HuH-7 (cell line): ENCODE data around the gene MIX23.

Experiments used
- DNase-seq: peaks from one replicate; pipeline ENCODE4 v3.0.0; 2011; ENCODE audit warnings: low spot score

Gene MIX23

DNA sequence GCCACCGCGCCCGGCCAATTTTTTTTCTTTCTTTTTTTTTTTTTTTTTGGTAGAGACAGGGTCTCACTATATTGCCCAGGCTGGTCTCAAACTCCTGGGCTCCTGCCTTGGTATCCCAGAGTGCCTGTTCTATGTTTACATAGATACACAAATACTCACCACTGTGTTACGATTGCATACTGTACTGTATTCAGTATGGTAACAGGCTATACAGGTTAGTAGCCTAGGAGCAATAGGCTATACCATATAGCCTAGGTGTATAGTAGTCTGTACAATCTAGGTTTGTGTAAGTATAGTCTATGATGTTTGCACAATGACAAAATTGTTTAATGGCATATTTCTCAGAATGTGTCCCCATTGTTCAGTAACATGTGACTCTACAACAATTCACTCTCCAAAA, 31.4 kb downstream of the MIX23 start:
- DNase-seq: no peak

DNA sequence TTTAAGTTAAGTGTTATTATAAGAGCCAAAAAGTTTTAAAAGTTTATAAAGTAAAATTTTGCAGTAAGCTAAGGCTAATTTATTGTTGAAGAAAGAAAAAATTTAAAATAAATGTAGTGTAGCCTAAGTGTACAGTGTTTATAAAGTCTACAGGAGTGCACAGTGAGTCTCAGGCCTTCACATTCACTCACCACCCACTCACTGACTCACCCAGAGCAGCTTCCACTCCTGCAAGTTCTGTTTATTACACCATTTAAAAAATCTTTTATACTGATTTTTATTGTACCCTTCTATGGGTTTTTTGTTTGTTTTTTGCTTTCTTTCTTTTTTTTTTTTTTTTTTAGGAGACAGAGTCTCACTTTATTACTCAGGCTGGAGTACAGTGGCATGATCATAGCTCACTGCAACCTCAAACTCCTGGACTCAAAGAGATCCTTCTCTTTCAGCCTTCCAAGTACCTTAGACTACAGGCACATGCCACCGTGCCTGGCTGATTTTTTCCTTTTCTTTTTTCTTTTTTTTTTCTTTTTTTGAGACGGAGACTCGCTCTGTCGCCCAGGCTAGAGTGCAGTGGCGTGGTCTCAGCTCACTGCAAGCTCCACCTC, 32.1 kb downstream of the MIX23 start:
- no peak for DNase-seq

DNA sequence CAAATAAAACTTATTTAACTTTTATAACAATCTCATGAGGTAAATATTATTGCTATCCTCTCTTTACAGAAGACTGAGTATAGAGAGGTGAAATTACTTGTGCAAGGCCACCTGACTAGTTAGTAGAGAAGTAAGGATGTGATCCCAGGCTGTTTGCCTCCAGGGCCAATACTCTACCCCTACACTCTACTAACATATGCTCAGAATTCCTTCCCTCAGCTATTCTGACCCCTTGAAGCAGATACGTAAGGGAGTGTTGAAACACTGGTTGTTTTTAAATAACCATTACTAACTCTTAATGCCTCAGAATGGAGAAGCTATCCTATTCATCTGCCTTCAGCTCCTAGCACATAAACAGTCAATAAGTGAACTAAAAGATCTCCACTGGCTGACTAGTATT, 33.9 kb downstream of the MIX23 start:
- no peak for DNase-seq

DNA sequence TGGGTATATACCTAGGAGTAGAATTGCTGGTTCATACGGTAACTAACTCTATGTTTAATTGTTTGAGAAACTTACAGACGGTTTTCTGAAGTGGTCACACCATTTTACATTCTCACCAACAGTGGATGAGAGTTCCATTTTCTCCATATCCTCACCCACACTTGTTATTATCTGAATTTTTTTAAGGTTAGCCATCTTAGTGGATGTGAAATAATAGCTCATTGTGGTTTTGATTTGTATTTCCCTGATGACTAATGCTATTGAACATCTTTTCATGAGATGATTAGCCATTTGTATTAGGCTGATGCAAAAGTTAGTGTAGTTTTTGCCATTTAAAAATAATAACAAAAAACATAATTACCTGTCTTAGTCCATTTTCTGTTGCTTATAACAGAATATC, 39.4 kb downstream of the MIX23 start:
- DNase-seq: no peak

DNA sequence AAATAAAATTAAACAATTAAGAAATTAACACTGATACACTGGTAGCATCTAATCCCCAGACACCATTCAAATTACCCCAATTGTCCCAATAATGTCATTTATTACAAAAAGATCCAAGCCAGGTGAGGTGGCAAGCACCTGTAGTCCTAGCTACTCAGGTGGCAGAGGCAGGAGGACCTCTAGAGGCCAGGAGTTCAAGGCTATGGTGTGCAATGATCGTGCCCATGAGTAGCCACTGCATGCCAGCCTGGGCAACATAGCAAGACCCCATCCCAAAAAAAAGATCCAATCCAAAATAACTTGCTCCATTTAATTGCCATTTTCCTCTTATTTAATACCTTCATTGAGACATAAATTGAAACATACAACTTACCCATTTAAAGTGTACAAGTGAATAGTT, 40.2 kb downstream of the MIX23 start:
- DNase-seq: no peak

DNA sequence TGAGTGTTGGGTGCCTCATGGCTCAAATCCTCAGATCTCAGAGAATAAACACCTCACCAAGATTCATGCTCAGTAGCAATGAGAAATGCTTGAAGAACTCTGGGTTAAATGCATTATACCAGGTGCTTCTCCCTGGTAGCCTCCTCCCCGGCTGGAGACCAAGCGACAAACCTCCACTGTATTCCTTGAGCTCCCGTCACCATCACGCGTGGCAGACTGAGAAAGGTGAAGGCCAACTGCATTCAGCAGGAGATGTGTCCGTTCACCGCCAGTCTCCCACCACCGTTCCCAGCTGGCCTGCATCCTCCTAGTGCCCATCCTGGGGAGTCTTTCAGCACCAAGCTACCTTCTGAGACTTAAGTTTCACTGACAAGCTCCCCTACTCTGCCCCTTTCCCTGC, 50.5 kb downstream of the MIX23 start:
- no peak for DNase-seq

DNA sequence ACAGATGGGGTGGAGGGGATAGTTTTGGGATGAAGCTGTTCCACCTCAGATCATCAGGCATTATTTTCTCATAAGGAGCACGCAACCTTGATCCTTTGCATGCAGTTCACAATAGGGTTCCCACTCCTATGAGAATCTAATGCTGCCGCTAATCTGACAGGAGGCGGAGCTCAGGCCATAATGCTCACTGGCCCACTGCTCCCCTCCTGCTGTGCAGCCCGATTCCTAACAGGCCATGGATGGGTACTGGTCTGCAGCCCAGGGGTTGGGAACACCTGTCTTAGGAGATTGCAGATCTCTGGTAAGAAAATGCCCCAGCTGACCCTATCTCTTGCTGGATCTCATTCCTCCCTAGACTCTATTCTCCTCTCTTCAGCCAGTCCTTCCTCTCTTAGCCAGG, 51.1 kb downstream of the MIX23 start:
- DNase-seq: no peak

DNA sequence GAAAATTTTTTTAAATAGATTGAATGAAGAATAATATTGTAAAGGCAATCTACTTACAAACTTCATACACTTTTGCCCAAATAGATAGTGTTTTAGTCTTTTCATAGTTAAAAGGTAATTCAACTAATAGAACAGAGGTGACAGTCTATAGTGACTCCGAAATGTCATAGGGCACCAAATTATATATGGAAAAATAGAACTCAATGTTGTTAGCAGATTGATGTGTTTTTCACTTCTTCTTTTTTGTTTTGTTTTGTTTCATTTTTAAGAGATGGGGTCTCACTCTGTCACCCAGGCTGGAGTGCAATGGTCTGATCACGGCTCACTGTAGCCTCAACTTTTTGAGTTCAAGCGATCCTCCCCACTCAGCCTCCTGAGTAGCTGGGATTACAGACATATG, 57.3 kb downstream of the MIX23 start:
- no peak for DNase-seq

DNA sequence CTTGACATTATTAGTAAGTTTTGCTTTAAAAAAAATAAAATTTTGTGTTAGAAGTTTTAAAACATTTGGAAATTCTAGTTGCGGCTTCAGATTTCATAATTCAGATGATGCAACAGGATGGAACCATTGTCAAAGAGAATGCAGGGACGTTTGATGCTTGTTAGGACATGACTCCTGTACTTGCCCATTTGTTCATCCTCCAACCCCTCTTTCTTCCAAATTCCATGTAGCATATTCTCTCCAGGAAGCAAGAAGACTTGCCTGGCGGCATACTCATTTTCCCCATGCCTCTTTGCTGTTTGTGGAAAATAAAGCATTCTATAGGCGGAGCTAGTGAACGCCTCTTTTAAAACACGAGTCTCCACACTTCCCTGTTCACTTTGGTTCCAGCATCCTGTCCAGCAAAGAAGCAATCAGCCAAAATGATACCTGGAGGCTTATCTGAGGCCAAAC, 58.1 kb downstream of the MIX23 start, which contains the start of gene CSTA:
Gene CSTA, plus strand, starts transcription at position 378 of the 453 bp plus-strand sequence. Its CDS starts 45 bp downstream, at position 423.
- DNase-seq: no peak

DNA sequence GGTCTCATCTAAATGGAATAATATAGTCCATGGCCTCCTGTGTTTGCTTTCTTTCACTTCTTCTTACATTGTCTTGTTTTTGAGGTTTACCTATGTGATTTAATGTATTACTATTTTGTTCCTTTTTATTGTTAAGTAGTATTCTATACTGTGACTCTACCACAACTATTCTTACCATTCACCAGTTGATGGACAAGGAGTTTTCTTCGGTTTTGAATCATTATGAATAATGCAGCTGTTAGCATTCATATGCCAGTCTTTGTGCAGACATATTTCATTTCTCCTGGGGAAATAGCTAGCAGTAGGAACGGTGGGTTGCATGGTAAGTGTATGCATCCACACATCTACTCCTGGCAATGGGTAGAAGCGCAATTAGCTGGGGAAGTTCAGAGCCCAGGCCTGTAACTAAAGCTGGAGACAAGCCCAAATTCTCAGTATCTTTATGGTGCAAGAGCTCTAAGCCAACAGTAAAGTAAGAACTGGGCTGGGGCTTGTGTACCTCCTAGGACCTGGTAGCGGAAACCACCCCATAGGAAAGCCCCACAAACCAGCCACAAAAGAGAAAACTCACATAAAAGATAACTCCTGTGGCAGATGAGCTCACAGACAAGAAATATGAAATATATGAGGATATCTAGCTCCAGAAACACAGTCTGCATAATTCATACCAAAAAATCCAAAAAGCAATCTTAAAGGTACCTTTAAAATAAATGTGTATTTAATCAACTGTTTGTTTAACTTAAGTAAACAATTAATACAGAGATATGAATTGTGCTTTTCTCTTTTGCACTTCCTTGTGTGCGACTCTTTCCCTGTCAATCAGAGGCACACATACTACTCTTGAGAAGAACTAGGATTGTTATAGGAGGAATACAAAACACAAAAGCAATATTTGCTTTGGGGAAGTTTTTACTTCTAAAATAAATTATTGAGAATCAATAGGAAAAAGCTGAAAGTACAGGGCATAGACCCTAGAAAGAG, 60.6 kb downstream of the MIX23 start:
- no peak for DNase-seq

DNA sequence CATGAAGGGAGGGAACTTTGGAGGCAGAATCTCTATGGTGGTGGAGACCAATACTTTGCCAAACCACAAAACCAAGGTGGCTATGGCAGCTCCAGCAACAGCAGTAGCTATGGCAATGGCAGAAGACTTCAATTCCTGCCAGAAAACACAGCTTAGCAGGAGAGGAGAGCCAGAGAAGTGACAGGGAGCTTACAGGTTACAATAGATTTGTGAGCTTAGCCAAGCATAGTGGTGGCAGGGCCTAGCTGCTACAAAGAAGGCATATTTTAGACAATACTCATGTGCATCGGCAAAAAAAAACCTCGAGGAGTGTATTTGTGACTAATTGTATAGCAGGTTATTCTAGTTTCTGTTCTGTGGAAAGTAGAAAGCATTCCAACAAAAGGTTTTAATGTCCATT, 64.4 kb downstream of the MIX23 start:
- no peak for DNase-seq

DNA sequence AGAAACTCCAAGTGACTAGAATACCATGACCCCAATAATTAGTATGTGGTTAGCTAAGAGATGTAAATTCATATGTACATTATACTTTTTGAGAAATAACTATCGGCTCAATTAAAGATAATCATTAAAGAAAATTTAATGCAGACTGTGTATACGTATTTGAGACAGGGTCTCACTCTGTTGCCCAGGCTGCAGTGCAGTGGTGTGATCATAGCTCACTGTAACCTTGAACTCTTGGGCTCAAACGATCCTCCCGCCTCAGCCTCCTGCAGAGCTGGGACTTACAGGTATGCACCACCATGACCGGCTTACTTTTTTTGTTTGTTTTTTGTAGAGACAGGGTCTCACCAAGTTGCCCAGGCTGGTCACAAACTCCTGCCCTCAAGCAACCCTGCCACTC, 66.7 kb downstream of the MIX23 start:
- no peak for DNase-seq

DNA sequence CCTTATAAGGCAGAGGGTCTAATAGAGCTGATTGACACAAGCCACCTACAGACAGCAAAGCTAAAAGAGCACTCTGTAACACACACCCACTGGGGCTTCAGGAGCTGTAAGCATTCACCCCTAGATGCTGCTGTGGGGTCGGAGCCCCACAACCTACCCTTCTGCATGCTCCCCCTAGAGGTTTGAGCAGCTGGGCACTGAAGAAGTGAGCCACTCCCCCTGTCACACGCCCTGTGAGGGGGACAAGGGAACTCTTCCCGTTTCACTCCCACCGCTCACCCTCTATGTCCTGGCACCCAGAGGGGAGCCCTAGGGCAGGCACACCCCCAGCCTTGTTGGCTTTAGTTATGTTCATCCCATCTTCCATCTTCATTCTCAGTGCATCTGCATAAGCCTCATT, 67.4 kb downstream of the MIX23 start:
- DNase-seq: no peak

DNA sequence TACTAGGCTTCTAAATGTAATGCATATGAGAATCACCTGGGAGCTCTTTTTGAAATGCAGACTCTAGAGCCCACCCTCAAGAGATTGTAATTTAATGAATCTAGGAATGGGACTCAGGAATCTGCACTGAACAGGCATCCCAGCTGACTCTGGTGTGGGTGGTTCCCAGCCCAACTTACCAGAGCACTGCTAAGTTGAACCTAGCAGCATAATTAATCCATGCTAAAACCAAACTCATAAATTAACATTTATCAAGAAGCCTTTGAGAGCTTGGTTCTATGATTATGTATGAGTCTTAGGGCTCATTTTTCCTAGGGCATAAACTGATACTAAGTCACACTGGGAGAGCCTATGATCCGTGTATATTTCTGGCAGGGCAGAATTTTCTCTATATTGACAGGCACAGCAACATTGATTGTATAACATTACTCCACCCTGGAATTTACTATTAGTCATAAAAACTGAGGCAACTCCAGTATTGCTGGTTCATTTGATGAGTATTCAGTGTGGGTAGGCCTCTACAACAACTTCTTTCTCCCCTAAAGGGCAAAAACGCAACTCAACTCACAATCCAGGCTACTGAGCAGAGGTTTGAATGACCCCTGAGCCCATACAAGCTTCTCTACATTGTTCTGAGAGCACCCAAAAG, 68.7 kb downstream of the MIX23 start:
- DNase-seq: no peak

DNA sequence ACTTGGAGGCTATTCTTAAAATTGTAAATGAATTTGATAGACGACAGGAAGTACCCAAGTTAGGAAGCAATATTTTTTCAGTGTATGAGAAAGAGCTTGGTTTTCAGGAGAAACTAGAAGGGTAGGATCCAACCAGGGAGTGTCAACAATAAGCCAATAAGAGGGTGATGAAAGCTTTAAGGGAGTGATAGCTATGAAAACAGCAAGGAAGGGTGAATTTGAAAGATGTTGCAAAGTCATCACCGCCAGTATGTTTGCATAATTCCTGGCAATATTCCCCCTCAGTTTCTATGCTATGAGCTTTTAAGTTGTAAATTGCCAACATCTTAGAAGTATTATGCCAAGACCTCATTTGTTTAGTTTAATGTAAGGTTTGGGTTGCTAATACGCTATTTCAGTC, 69.8 kb downstream of the MIX23 start:
- no peak for DNase-seq

DNA sequence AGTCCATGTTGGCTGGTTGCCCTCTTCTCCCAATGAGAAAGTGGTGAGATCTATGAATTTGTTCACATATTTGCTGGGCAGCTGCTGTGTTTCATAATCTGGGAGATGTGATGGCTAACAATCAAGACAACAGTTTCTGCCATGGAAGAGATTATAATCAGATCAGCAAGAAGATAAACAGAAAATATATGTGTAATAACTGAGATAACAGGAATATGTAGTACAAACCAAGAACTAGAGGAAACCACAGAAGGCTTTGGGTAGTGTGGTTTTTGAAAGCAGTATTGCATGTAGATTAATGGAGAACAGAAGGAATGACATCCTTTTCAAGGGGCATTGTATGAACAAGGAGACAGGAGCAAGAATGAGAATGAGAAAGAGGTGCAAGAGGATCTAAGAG, 70.2 kb downstream of the MIX23 start:
- no peak for DNase-seq

DNA sequence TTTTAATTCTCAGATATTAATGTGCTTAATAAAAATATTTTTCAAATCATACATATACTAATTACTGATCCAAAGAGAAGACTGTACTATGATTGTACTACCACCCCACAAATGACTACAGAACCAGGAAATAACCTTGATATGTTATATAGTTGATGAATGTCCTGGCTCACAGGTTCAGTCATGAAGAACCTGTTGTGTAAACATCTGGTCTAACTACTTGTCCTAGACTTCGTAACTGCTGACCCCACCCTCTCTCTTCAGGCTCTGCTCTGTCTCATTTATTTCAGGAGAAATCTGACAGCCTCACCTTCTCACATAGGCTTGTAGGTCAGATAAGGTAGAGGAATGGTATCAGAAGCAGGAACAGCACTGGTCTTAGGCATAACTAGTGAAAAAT, 72.7 kb downstream of the MIX23 start:
- DNase-seq: no peak
